Lower leg skin (tissue), 4 donors: ENCODE results near the gene INO80B. TPM values are rescaled to one million over a fixed set of nuclear protein-coding genes. Genes with fewer than 3 reads are reported as not detected.

ENCODE experiments used
- DNase-seq, 2 donors: peaks; one replicate each; pipeline ENCODE4 v3.0.0-alpha.2; 2019; ENCODE audit warnings: low spot score in 2 of 2
- H3K4me3 ChIP-seq: fragments of 200-600 bp; sonication (generic); 2 replicates; pipeline ENCODE4 v1.5.1; 2017; ENCODE audit warnings: mild to moderate bottlenecking, low read depth; ENCODE audit not compliant: poor library complexity, severe bottlenecking
- POLR2A ChIP-seq, 2 donors: fragments of 450-650 bp; IDR thresholded peaks; one replicate each; pipeline ENCODE4 v1.6.1; 2016 to 2017; ENCODE audit warnings: antibody characterized with exemption in 2 of 2, mild to moderate bottlenecking in 1 of 2, moderate library complexity in 1 of 2
- WGBS, 2 donors: methylation state at CpG; one replicate each; pipeline ENCODE4 v1.1.5; 2018; 5-methylcytosine and 5-hydroxymethylcytosine counted together
- intact Hi-C: fragments of 100-400 bp; cut with DNase I; formaldehyde crosslinking; loops from one replicate; pipeline ENCODE4 v1.15.0; 2023; ENCODE audit warnings: low total_unique reads
- total RNA-seq, 4 donors: library from RNA; depleted of rRNA; stranded (reverse); fragments of >200 nt; gene quantifications; one replicate each; pipeline ENCODE4 v1.1.0, GENCODE V29; 2016
- TF ChIP-seq, protein P1 (sequence below), 3 donors: fragments of 450-650 bp; IDR thresholded peaks; one replicate each; pipeline ENCODE4 v1.5.1; 2016; ENCODE audit warnings: antibody characterized with exemption in 3 of 3, mild to moderate bottlenecking in 3 of 3, moderate library complexity in 2 of 3

INO80B gene
- total RNA-seq, 4 donors from 2014 or later, result 19.3 to 39.6 (median 31.8) TPM

DNA sequence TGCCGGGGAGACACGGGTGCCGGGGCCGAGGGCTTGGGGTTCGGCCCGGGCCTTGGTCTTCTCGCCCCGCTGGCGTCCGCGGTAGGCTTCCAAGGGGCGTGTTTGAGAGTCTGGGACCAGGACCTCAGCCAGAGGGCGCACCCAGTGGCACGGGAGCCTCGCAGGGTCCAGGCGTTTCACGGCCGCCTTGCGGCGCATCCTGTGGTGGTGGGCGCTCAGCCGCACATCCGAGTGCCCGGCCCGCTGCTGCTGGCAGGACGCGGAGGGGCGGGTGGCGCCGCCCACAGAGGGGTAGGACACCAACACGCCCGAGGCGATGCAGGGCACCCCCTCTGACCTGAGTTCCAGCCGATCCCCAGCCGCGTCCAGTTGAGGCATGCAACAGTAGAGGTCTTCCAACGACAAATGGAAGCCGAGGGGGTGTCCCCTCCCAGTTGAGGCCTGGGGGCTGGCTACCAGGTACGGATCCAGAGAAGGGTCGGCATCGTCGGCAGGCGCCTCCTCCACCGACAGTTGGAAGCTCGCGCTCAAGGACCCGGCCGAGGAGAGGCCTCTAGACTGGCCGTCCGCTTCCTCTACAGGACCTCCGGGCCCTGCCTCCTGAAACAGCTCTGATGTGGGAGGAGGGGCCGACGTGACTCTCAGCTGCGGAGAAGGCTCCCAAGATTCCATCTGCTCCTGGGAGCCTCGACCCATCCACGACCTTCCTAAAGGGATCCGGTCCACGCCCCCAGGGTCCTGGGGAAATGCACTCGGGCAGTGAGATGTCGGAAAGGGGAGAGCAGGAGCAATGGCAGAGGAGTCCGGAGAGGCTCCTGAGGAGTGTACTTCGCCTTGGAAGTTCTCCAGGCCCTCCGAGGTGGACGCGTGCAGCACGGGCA, 39.8 kb upstream of the INO80B start:
- intact Hi-C loops, result no loop called here
- TF ChIP-seq POLR2A (IDR thresholded peaks at IDR 0.05), result no peak
- TF ChIP-seq, protein P1, sequence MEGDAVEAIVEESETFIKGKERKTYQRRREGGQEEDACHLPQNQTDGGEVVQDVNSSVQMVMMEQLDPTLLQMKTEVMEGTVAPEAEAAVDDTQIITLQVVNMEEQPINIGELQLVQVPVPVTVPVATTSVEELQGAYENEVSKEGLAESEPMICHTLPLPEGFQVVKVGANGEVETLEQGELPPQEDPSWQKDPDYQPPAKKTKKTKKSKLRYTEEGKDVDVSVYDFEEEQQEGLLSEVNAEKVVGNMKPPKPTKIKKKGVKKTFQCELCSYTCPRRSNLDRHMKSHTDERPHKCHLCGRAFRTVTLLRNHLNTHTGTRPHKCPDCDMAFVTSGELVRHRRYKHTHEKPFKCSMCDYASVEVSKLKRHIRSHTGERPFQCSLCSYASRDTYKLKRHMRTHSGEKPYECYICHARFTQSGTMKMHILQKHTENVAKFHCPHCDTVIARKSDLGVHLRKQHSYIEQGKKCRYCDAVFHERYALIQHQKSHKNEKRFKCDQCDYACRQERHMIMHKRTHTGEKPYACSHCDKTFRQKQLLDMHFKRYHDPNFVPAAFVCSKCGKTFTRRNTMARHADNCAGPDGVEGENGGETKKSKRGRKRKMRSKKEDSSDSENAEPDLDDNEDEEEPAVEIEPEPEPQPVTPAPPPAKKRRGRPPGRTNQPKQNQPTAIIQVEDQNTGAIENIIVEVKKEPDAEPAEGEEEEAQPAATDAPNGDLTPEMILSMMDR (IDR thresholded peaks at IDR 0.05), result no peak
- peak overlapping the region; percentile 36 for H3K4me3 ChIP-seq
- DNase-seq, result peak in 1 of 2 donors; percentile 91
- 13 to 20% methylated on average over 23 to 29 of the region's 66 CpGs for WGBS, 2 donors

DNA sequence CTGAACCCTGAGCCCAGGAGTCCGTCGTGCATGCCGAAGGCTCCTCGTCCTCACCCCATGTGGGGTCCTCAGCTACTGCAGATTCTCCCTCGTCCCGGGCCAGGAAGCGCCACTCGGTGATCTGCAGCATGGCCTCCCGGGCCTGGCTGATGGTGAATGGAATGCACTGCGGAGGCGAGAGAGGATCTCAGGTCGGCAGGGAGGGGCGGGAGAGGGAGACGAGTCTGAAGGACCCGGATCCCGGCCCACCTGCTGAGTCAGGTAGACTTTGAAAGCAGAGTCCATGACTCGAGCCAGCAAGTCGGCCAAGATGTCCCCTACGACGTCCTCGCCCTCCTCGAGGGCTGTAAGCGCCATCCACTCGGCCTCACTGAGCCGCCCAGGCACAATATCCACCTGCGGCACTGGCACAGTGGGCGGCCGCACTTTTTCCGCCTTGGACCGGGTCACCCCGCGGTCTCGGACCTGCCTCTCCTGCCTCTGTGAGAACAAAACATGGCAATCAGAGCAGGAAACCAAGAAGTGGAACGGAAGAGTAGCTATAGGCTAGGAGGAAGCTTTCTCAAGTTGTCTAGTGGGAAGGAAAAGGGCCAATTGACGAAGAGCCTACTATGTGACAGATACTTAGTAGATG, 39.0 kb upstream of the INO80B start:
- H3K4me3 ChIP-seq, result peak overlapping the region; percentile 36
- WGBS, 2 donors, result 68 to 72% methylated on average over 32 to 35 of the region's 35 CpGs
- peak in 1 of 2 donors; percentile 69 for DNase-seq
- intact Hi-C loops, result no loop called here
- TF ChIP-seq POLR2A (IDR thresholded peaks at IDR 0.05), result no peak
- TF ChIP-seq, protein P1 (IDR thresholded peaks at IDR 0.05), result no peak

DNA sequence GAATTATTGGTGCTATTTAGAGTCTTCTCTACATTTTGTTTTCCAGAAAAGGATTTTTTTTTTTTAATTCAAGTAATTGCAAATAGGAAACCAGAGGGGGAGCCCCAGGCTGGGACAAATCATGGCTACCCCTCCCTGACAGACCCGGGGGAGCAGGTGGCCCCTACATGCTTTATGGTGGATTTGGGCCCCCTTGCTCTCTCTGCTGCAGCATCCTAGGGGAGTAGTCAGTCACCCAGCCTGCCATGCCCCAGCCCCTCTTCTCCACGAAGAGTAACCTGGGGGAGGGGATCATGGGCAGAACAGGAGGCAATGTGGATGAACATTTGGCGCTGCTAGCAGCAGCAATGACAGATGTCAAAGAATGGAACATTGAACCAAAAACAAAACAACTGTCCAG, 38.1 kb upstream of the INO80B start:
- TF ChIP-seq, protein P1 (IDR thresholded peaks at IDR 0.05), result no peak
- no peak for TF ChIP-seq POLR2A (IDR thresholded peaks at IDR 0.05)
- no peak overlapping the region for H3K4me3 ChIP-seq
- 57 to 76% methylated on average over 3 of the region's 3 CpGs for WGBS, 2 donors
- intact Hi-C loops, result no loop called here
- DNase-seq, result peak in 1 of 2 donors; percentile 54

DNA sequence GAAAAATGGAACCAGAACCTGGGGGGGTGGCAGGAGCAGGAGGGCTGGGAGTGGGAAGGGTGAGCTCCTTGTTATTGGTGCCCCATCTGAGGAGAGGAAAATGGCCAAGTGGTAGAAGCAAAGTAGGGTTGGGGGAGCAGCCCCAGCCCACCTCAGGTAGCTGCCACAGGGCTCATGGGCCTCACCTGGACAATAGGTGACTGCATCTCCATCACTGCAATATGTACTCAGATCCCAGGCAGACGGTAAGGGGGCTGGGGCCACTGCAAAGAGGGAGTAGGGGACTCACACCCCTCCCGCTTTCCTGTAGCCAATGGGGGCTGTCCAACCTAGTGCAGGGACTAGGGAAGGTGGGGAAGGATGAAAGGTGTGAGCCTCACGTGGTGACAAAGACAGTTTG, 37.7 kb upstream of the INO80B start:
- 70 to 96% methylated on average over 3 of the region's 3 CpGs for WGBS, 2 donors
- H3K4me3 ChIP-seq, result no peak overlapping the region
- TF ChIP-seq, protein P1 (IDR thresholded peaks at IDR 0.05), result no peak
- TF ChIP-seq POLR2A (IDR thresholded peaks at IDR 0.05), result no peak
- no peak for DNase-seq
- intact Hi-C loops, result no loop called here

DNA sequence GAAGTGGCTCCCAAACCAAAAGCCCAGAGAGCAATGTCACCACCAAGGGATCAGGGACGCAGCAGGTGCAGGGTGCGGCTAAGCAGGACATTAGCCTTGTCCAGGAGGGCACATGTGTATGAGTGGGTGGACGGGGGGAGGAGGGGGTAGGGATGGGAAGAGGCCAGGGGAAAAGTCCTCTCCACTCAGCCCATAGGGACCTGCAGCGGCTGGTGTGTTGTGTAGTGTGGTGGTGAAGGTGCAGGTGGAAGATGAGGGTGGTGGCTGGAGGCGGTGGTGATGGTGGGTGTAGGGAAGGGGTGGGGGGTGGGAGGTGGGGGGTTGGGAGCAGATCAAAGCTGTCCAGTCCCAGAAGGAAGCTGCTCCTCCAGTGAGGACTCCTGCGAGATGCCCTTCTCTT, 37.1 kb upstream of the INO80B start:
- TF ChIP-seq POLR2A (IDR thresholded peaks at IDR 0.05), result no peak
- TF ChIP-seq, protein P1 (IDR thresholded peaks at IDR 0.05), result no peak
- WGBS, 2 donors, result 87 to 91% methylated on average over 6 of the region's 6 CpGs
- peak in 1 of 2 donors; percentile 60 for DNase-seq
- intact Hi-C loops, result no loop called here
- H3K4me3 ChIP-seq, result no peak overlapping the region
